RWPE2 (cell line): ENCODE results near the gene KPNA6.
"Not testable (repeated sequence)": the region's sequence is repeated elsewhere in the genome, so short reads cannot be mapped to it uniquely, and the experiment has no call there.

ENCODE experiments used
- ATAC-seq: fragments of 200-7000 bp; cut with Tn5 transposase; 3 replicates; pipeline ENCODE4 v1.9.1; 2021; ENCODE audit warnings: low read depth
- DNase-seq: peaks from one replicate; pipeline ENCODE4 v3.0.0-alpha.2; 2020; ENCODE audit warnings: low spot score
- H3K27ac ChIP-seq: fragments of 450-650 bp; 2 replicates; pipeline ENCODE4 v1.5.1; 2017; ENCODE audit warnings: mild to moderate bottlenecking; ENCODE audit not compliant: poor library complexity, severe bottlenecking
- H3K27me3 ChIP-seq: fragments of 250-450 bp; sonication (Bioruptor Pico); 2 replicates; pipeline ENCODE4 v1.5.1; 2021; ENCODE audit warnings: mild to moderate bottlenecking, moderate library complexity; ENCODE audit not compliant: insufficient read depth, poor library complexity, severe bottlenecking
- H3K36me3 ChIP-seq: fragments of 250-450 bp; sonication (Bioruptor Pico); 2 replicates; pipeline ENCODE4 v1.5.1; 2020; ENCODE audit warnings: low read depth, mild to moderate bottlenecking, moderate library complexity
- H3K4me1 ChIP-seq: fragments of 250-450 bp; sonication (Bioruptor Pico); 2 replicates; pipeline ENCODE4 v1.5.1; 2021; ENCODE audit warnings: mild to moderate bottlenecking, moderate library complexity; ENCODE audit not compliant: insufficient read depth, poor library complexity, severe bottlenecking
- H3K4me3 ChIP-seq: fragments of 250-450 bp; sonication (Bioruptor Pico); 2 replicates; pipeline ENCODE4 v1.5.1; 2021; ENCODE audit warnings: mild to moderate bottlenecking, moderate library complexity; ENCODE audit not compliant: severe bottlenecking
- H3K9me3 ChIP-seq: fragments of 250-450 bp; sonication (Bioruptor Pico); 2 replicates; pipeline ENCODE4 v1.5.1; 2021; ENCODE audit warnings: mild to moderate bottlenecking, moderate library complexity; ENCODE audit not compliant: severe bottlenecking
- TF ChIP-seq, protein P1 (sequence below): fragments of 450-650 bp; IDR thresholded peaks from one replicate; pipeline ENCODE4 v1.5.1; 2017; ENCODE audit warnings: mild to moderate bottlenecking, moderate library complexity; ENCODE audit not compliant: poor library complexity, severe bottlenecking

Gene KPNA6

DNA sequence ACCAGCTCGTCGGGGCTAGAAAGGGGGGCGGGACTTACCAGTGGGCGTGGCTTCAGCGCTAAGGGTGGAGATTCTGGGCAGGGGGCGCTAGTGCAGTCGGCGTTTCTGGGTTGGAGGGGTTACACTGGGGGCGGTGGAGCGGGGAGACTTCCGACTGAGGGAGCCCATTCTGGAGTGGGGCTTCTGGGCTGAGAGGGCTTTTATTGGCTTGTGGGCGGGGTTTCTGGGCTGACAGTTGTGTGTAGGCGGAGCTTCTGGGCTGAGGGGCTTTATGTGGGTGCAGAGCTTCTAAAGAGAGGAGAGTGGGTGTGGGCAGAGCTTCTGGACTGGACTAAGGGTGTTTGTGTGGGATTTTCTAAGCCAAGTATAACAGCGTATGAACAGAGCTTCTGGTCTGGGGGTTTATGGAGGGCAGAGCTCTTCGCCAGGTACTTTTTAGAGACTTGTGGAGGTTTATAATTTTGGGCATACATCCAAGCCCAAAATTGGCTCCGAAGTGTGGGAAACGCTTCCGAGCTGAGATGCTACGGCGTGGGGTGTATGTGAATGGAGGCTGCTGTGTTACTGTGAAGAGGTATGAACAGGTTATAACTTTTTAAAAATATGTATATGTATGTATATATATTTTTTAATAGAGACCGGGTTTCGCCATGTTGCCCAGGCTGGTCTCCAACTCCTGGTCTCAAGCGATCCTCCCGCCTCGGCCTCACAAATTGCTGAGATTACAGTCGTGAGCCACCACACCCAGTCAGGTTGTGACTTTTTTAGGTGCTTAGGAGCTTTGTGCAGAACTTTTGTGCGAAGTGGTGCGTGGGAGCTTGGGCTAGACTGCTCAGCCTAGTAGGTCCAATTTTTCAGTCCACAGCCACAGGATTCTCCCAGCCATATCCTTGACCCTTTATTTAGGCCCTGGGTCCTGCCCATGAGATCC, 34.3 kb upstream of the KPNA6 start:
- DNase-seq (no peak), ATAC-seq (peak; percentile 10; the same call in 2 of the 3 replicates)
- Histone ChIP-seq H3K36me3 (peaks cover 29% of the 10 kb centered on the region), H3K4me3 (peak overlapping the region; percentile 56), H3K27me3 (no peaks in the 10 kb centered on the region), H3K9me3 (no peaks in the 10 kb centered on the region), H3K4me1 (peaks cover 8% of the 10 kb centered on the region), H3K27ac (peak overlapping the region; percentile 79)
- TF ChIP-seq, protein P1, sequence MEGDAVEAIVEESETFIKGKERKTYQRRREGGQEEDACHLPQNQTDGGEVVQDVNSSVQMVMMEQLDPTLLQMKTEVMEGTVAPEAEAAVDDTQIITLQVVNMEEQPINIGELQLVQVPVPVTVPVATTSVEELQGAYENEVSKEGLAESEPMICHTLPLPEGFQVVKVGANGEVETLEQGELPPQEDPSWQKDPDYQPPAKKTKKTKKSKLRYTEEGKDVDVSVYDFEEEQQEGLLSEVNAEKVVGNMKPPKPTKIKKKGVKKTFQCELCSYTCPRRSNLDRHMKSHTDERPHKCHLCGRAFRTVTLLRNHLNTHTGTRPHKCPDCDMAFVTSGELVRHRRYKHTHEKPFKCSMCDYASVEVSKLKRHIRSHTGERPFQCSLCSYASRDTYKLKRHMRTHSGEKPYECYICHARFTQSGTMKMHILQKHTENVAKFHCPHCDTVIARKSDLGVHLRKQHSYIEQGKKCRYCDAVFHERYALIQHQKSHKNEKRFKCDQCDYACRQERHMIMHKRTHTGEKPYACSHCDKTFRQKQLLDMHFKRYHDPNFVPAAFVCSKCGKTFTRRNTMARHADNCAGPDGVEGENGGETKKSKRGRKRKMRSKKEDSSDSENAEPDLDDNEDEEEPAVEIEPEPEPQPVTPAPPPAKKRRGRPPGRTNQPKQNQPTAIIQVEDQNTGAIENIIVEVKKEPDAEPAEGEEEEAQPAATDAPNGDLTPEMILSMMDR = peak; percentile 12

DNA sequence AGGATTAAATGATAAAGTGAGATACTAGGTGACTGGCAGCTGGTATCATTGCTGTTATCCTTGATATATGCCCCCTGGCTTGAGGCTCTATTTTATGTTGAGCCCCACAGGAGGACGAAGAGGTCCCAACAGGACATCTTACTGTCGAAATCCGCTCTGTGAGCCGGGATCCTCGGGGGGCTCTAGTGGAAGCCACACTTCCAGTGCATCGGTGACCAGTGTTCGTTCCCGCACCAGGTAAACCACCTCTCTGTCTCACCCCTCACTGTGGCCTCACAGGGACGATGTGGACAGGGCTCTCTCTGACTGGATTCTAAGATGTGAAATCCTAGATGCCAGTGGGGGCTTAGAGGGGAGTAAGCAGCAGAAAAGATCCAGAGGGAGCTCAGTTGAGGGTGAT, 33.0 kb upstream of the KPNA6 start:
- Histone ChIP-seq H3K4me3 (no peak overlapping the region), H3K9me3 (no peaks in the 10 kb centered on the region), H3K27ac (no peak overlapping the region), H3K36me3 (peaks cover 32% of the 10 kb centered on the region), H3K4me1 (peaks cover 8% of the 10 kb centered on the region), H3K27me3 (no peaks in the 10 kb centered on the region)
- TF ChIP-seq, protein P1 = no peak
- DNase-seq (no peak), ATAC-seq (no peak)

DNA sequence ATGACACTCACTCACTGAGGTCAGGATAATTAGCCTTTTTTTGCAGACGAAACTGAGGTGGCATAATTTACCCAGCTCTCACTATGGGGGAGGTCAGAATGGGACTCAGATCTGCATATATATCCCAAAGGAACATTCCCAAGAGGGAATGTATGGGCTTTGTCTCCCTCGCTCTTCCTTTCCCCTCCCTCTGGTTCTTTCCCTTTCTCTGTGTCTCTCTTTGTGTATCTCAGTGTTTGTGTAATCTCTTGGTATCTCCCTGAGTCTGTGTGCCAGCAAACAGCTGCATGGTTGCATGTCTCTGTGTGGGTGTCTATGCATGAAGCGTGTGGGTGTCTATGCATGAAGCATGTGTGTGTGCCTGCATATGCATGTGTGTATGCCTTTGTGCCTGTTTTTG, 30.4 kb upstream of the KPNA6 start:
- peaks cover 51% of the 10 kb centered on the region for H3K36me3 ChIP-seq
- no peaks in the 10 kb centered on the region for H3K27me3 ChIP-seq
- H3K4me1 ChIP-seq = no peaks in the 10 kb centered on the region
- H3K9me3 ChIP-seq = no peaks in the 10 kb centered on the region
- no peak for ATAC-seq
- TF ChIP-seq, protein P1 = no peak
- no peak overlapping the region for H3K4me3 ChIP-seq
- no peak overlapping the region for H3K27ac ChIP-seq
- DNase-seq = no peak

DNA sequence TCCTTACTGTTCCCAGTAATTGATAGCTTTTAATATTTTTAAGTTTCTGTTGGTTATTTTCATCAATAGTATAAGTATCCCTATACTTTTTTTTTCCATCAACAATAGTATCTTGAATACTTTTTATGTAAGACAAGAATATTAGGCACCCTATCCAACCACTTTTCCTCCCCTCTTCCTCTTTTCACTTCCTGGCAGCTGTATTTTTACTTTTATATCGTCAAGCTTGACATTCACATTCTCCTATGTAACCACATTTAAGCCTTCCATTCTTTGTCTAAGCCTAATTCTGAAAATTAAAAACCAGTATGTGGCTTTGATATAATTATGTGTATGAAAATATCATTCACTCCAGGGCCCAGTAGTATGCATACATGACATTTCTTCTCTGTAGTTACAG, 25.8 kb upstream of the KPNA6 start:
- no peak for DNase-seq
- H3K36me3 ChIP-seq = peaks cover 64% of the 10 kb centered on the region

DNA sequence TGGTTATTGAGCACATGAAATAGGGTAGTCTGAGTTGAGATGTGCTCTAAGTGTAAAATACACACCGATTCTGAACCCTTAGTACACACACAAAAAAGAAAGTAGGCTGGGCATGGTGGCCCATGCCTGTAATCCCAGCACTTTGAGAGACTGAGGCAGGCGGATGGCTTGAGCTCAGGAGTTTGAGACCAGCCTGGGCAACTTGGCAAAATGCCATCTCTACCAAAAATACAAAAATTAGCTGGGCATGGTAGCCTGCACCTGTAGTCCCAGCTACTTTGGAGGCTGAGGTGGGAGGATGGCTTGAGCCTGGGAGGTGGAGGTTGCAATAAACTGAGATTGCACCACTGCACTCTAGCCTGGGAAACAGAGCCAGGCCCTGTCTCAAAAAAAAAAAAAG, 21.5 kb upstream of the KPNA6 start:
- ATAC-seq, DNase-seq, H3K9me3 ChIP-seq, H3K4me3 ChIP-seq, H3K27me3 ChIP-seq, H3K4me1 ChIP-seq, H3K27ac ChIP-seq: not testable (repeated sequence)
- H3K36me3 ChIP-seq = peaks cover 47% of the 10 kb centered on the region

More for the DNA sequence above, 25.8 kb upstream of the KPNA6 start:
- H3K9me3 ChIP-seq = no peaks in the 10 kb centered on the region
- H3K4me1 ChIP-seq = no peaks in the 10 kb centered on the region
- no peak for ATAC-seq
- H3K4me3 ChIP-seq = no peak overlapping the region
- TF ChIP-seq, protein P1 = no peak
- H3K27ac ChIP-seq = no peak overlapping the region
- no peaks in the 10 kb centered on the region for H3K27me3 ChIP-seq
